ENCODE measurements around the gene TM2D3. TPM values are rescaled to one million over a fixed set of nuclear protein-coding genes. Genes with fewer than 3 reads are reported as not detected.

TM2D3 gene
- polyA plus RNA-seq, 3 donors: 20.0 to 38.2 (median 37.1) TPM

Other genes starting within 250 kb of the TM2D3 start
- 10 to 100 TPM in 1 of 3 donors, 1 to 10 TPM in 2; 1.5 to 13.2 (median 3.4) TPM for gene PCSK6, start 162.7 kb downstream of the TM2D3 start, polyA plus RNA-seq
- 1 to 10 TPM; 5.5 to 8.2 (median 6.7) TPM for gene TARS3, start 72.1 kb upstream of the TM2D3 start, polyA plus RNA-seq
- not detected for gene OR4F6, start 151.1 kb upstream of the TM2D3 start, polyA plus RNA-seq
- not detected for gene OR4F15, start 159.8 kb upstream of the TM2D3 start, polyA plus RNA-seq

Measured in adipose tissue (tissue), 3 donors.